Esophagus squamous epithelium (tissue), 4 donors: Measurements from ENCODE around the gene VCAN.

Experiments
- POLR2A ChIP-seq, 4 donors: fragments of 450-650 bp; IDR thresholded peaks; one replicate each; pipeline ENCODE4 v1.6.1; 2017; ENCODE audit warnings: antibody characterized with exemption in 4 of 4, mild to moderate bottlenecking in 4 of 4, moderate library complexity in 3 of 4
- TF ChIP-seq, protein P1 (sequence below), 6 experiments: fragments of 450-650 bp in 4 of 6; fragments of 200-600 bp in 2 of 6; sonication (generic) in 2 of 6; IDR thresholded peaks; one replicate each; pipeline ENCODE4 v1.5.1; 2016 to 2019; ENCODE audit warnings: antibody characterized with exemption in 6 of 6, mild to moderate bottlenecking in 4 of 6, moderate library complexity in 4 of 6

DNA sequence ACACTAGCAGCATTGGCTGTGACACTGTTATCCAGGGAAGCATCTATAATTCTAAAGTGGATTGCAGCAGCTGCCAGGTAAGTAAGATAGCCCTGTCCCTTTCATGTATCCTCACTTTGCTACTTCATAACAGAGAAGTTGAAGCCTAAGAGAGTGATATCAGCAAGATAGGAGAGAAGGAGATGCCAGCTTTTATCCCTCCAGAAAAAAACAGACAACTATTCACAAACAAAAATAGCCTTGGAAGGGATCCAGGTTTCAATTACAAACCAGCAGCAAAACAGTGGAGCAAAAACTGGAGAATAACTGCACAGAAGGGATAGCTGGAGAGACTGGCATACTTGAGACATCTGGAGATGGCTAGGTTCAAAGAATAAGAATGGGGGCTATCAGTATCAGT lies 19.6 kb upstream of the VCAN start:
- TF ChIP-seq POLR2A (IDR thresholded peaks at IDR 0.05) = no peak
- TF ChIP-seq, protein P1, sequence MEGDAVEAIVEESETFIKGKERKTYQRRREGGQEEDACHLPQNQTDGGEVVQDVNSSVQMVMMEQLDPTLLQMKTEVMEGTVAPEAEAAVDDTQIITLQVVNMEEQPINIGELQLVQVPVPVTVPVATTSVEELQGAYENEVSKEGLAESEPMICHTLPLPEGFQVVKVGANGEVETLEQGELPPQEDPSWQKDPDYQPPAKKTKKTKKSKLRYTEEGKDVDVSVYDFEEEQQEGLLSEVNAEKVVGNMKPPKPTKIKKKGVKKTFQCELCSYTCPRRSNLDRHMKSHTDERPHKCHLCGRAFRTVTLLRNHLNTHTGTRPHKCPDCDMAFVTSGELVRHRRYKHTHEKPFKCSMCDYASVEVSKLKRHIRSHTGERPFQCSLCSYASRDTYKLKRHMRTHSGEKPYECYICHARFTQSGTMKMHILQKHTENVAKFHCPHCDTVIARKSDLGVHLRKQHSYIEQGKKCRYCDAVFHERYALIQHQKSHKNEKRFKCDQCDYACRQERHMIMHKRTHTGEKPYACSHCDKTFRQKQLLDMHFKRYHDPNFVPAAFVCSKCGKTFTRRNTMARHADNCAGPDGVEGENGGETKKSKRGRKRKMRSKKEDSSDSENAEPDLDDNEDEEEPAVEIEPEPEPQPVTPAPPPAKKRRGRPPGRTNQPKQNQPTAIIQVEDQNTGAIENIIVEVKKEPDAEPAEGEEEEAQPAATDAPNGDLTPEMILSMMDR (IDR thresholded peaks at IDR 0.05) = no peak
